H1 (cell line): ENCODE measurements around the gene PPP2R2C. TPM values are rescaled to one million over a fixed set of nuclear protein-coding genes. Genes with fewer than 3 reads are reported as not detected.

Experiments
- CTCF ChIA-PET: fragments of 300-600 bp; sonication (Branson Sonifier 250); formaldehyde crosslinking; loops from one replicate; lab custom pipeline; 2021; ENCODE audit not compliant: partially characterized antibody; lab: Charles Lee
- POLR2A ChIA-PET: fragments of 300-600 bp; sonication (Branson Sonifier 250); formaldehyde crosslinking; loops from one replicate; lab custom pipeline; 2021; ENCODE audit warnings: inconsistent platforms; ENCODE audit not compliant: partially characterized antibody; lab: Charles Lee
- DNase-seq, 2 experiments: peaks; one replicate each; pipeline versions ENCODE4 v3.0.0 to v3.0.0-alpha.2; 2010 to 2022; ENCODE audit warnings: low spot score in 2 of 2, low read depth in 1 of 2, mixed read lengths in 1 of 2
- FAIRE-seq: peaks from 2 replicates; lab custom pipeline; 2011; peaks lifted over from hg19 to GRCh38; lab: Jason Lieb, UNC
- H2AFZ ChIP-seq: 2 replicates; pipeline ENCODE4 v1.8.1; 2012; ENCODE audit warnings: low read length, inconsistent platforms
- H2AK5ac ChIP-seq: 2 replicates; pipeline ENCODE4 v1.6.1; 2013; ENCODE audit warnings: low read depth, low read length
- H2BK120ac ChIP-seq: replicated peaks from 2 replicates; pipeline ENCODE3; 2013; ENCODE audit warnings: low read depth, low read length, inconsistent platforms
- H2BK12ac ChIP-seq: 2 replicates; pipeline ENCODE4 v1.6.1; 2013; ENCODE audit warnings: low read depth, low read length
- H2BK15ac ChIP-seq: 2 replicates; pipeline ENCODE4 v1.6.1; 2013; ENCODE audit warnings: low read length
- H2BK20ac ChIP-seq: 2 replicates; pipeline ENCODE4 v1.6.1; 2013; ENCODE audit warnings: low read length
- H2BK5ac ChIP-seq: 2 replicates; pipeline ENCODE4 v1.6.1; 2013; ENCODE audit warnings: low read depth, low read length
- H3K14ac ChIP-seq: 2 replicates; pipeline ENCODE4 v1.6.1; 2013; ENCODE audit warnings: inconsistent platforms; ENCODE audit not compliant: insufficient read length
- H3K18ac ChIP-seq: 2 replicates; pipeline ENCODE4 v1.6.1; 2013; ENCODE audit warnings: low read length; ENCODE audit errors: extremely low read depth
- H3K23ac ChIP-seq: 2 replicates; pipeline ENCODE4 v1.6.1; 2013; ENCODE audit warnings: inconsistent platforms; ENCODE audit not compliant: insufficient read length
- H3K23me2 ChIP-seq: 2 replicates; pipeline ENCODE4 v1.6.1; 2013; ENCODE audit warnings: low read depth, low read length
- H3K27ac ChIP-seq: 2 replicates; pipeline ENCODE4 v1.6.1; 2011; ENCODE audit warnings: low read depth, low read length, inconsistent platforms
- H3K27me3 ChIP-seq, 4 experiments: replicated peaks in 1 of 4; 1 replicate in 1 of 4; 2 replicates in 3 of 4; pipeline versions ENCODE4 v1.6.1 to v1.8.1; 2011 to 2013; ENCODE audit warnings: low read length in 3 of 4, mild to moderate bottlenecking in 3 of 4, inconsistent platforms in 2 of 4, mixed read lengths in 2 of 4, moderate library complexity in 1 of 4; ENCODE audit not compliant: control insufficient read depth in 3 of 4, insufficient read depth in 3 of 4; ENCODE audit errors: extremely low read depth in 1 of 4
- H3K36me3 ChIP-seq, 4 experiments: 2 replicates each; pipeline versions ENCODE4 v1.6.1 to v1.8.1; 2011 to 2013; ENCODE audit warnings: mild to moderate bottlenecking in 4 of 4, low read length in 3 of 4, moderate library complexity in 2 of 4, control low read depth in 1 of 4, inconsistent platforms in 1 of 4; ENCODE audit not compliant: insufficient read depth in 4 of 4, control insufficient read depth in 2 of 4
- H3K4ac ChIP-seq: replicated peaks from 2 replicates; pipeline ENCODE3; 2013; ENCODE audit warnings: low read length, low read depth, mixed read lengths, inconsistent platforms; ENCODE audit not compliant: insufficient read length
- H3K4me1 ChIP-seq, 4 experiments: replicated peaks in 1 of 4; 1 replicate in 1 of 4; 2 replicates in 3 of 4; pipeline versions ENCODE4 v1.6.1 to v1.8.1; 2011 to 2013; ENCODE audit warnings: low read length in 3 of 4, inconsistent platforms in 2 of 4, mixed read lengths in 1 of 4; ENCODE audit not compliant: insufficient read depth in 4 of 4, control insufficient read depth in 3 of 4
- H3K4me2 ChIP-seq, 2 experiments: 2 replicates each; pipeline versions ENCODE4 v1.6.1 to v1.8.1; 2011 to 2013; ENCODE audit warnings: low read depth in 2 of 2, low read length in 2 of 2, control low read depth in 1 of 2, inconsistent platforms in 1 of 2, mild to moderate bottlenecking in 1 of 2; ENCODE audit not compliant: insufficient read depth in 1 of 2
- H3K4me3 ChIP-seq, 4 experiments: fragments of 200-600, 300-600 bp in 1 of 4; sonication (generic), shearing (Covaris generic), sonication (Bioruptor Twin) in 1 of 4; 2 replicates each; pipeline versions ENCODE4 v1.5.1 to v1.8.1; 2011 to 2016; ENCODE audit warnings: low read length in 4 of 4, low read depth in 3 of 4, control low read depth in 2 of 4, inconsistent platforms in 2 of 4, mild to moderate bottlenecking in 2 of 4, mixed read lengths in 1 of 4, moderate library complexity in 1 of 4; ENCODE audit not compliant: insufficient read depth in 2 of 4; ENCODE audit errors: extremely low read depth in 1 of 4
- H3K56ac ChIP-seq: replicated peaks from 2 replicates; pipeline ENCODE3; 2013; ENCODE audit warnings: low read depth, mild to moderate bottlenecking, mixed read lengths, low read length, inconsistent platforms; ENCODE audit not compliant: insufficient read length
- H3K79me1 ChIP-seq: 2 replicates; pipeline ENCODE4 v1.6.1; 2013; ENCODE audit warnings: low read depth, low read length, control low read depth
- H3K79me2 ChIP-seq, 2 experiments: 2 replicates each; pipeline versions ENCODE4 v1.6.1 to v1.8.1; 2012 to 2013; ENCODE audit warnings: low read length in 2 of 2, mild to moderate bottlenecking in 2 of 2, inconsistent platforms in 1 of 2; ENCODE audit not compliant: insufficient read depth in 2 of 2, control insufficient read depth in 1 of 2
- H3K9ac ChIP-seq, 4 experiments: replicated peaks in 1 of 4; 1 replicate in 1 of 4; 2 replicates in 3 of 4; pipeline versions ENCODE4 v1.6.1 to v1.8.1; 2011 to 2013; ENCODE audit warnings: low read depth in 3 of 4, low read length in 3 of 4, control low read depth in 2 of 4, mild to moderate bottlenecking in 2 of 4, moderate library complexity in 2 of 4, inconsistent platforms in 1 of 4; ENCODE audit errors: extremely low read depth in 1 of 4
- H3K9me3 ChIP-seq, 2 experiments: 2 replicates each; pipeline versions ENCODE4 v1.6.1 to v1.8.1; 2012 to 2013; ENCODE audit warnings: mild to moderate bottlenecking in 2 of 2, moderate library complexity in 2 of 2, control low read depth in 1 of 2, inconsistent platforms in 1 of 2, low read depth in 1 of 2, low read length in 1 of 2, mixed read lengths in 1 of 2; ENCODE audit not compliant: insufficient read depth in 2 of 2
- H4K20me1 ChIP-seq, 2 experiments: replicated peaks in 1 of 2; 2 replicates each; pipeline versions ENCODE3 to v1.8.1; 2011 to 2013; ENCODE audit warnings: inconsistent platforms in 2 of 2, low read length in 2 of 2, mild to moderate bottlenecking in 1 of 2; ENCODE audit not compliant: insufficient read depth in 2 of 2, control insufficient read depth in 1 of 2
- H4K5ac ChIP-seq: 2 replicates; pipeline ENCODE4 v1.6.1; 2013; ENCODE audit warnings: low read length, low read depth, mixed read lengths, inconsistent platforms; ENCODE audit not compliant: insufficient read length
- H4K8ac ChIP-seq: 2 replicates; pipeline ENCODE4 v1.8.0; 2013; ENCODE audit warnings: mild to moderate bottlenecking, moderate library complexity, low read length, inconsistent platforms; ENCODE audit not compliant: insufficient read depth; ENCODE audit errors: extremely low read depth
- H4K91ac ChIP-seq: replicated peaks from 2 replicates; pipeline ENCODE3; 2013; ENCODE audit warnings: low read length, mixed read lengths, inconsistent platforms; ENCODE audit not compliant: insufficient read length
- RBBP5 ChIP-seq: IDR thresholded peaks from 2 replicates; pipeline ENCODE4 v1.7.1; 2012; ENCODE audit warnings: low read depth, mild to moderate bottlenecking, inconsistent platforms, low read length, moderate library complexity, borderline replicate concordance
- WGBS, 2 experiments: shearing (Covaris generic) in 1 of 2; methylation state at CpG; one replicate each; pipeline versions ENCODE4 v1.1.6 to v1.1.7; 2013 to 2015; ENCODE audit warnings: low lambda C conversion rate in 2 of 2, mixed read lengths in 2 of 2, inconsistent platforms in 1 of 2, low coverage in 1 of 2, missing lambda C conversion rate in 1 of 2; ENCODE audit not compliant: insufficient replicate concordance in 2 of 2, insufficient coverage in 1 of 2, insufficient read length in 1 of 2; ENCODE audit errors: extremely low coverage in 1 of 2, missing lambda C conversion rate in 1 of 2; 5-methylcytosine and 5-hydroxymethylcytosine counted together
- polyA plus RNA-seq, 7 experiments: library from polyadenylated mRNA; depleted of rRNA in 3 of 7; stranded (reverse) in 5 of 7; unstranded in 2 of 7; fragments of >200 nt in 5 of 7; fragments of 200-250 nt in 2 of 7; gene quantifications; 1 replicate in 5 of 7; 2 replicates in 1 of 7; 4 replicates in 1 of 7; pipeline versions ENCODE4 v1.2.1 to v1.2.3, GENCODE V29; 2011 to 2013; ENCODE audit warnings: missing spikeins in 2 of 7, mixed read lengths in 2 of 7
- total RNA-seq: library from RNA; stranded (reverse); fragmentation: NEBNext Ultra II Directional; extraction: Animal tissue kit (Norgen Biotek cat#: 25700); gene quantifications from 2 replicates; pipeline ENCODE4 v1.2.1, GENCODE V29; 2021
- TF ChIP-seq, protein P1 (sequence below): IDR thresholded peaks from 2 replicates; pipeline ENCODE4 v1.6.1; 2011; ENCODE audit warnings: low read length, improper control_type of control experiment

Gene PPP2R2C
- total and polyA plus RNA-seq, 2 of the 8 experiments (the other 6 are each of a cell fraction or from before 2014, with no cell fraction given), result 6.4 TPM

DNA sequence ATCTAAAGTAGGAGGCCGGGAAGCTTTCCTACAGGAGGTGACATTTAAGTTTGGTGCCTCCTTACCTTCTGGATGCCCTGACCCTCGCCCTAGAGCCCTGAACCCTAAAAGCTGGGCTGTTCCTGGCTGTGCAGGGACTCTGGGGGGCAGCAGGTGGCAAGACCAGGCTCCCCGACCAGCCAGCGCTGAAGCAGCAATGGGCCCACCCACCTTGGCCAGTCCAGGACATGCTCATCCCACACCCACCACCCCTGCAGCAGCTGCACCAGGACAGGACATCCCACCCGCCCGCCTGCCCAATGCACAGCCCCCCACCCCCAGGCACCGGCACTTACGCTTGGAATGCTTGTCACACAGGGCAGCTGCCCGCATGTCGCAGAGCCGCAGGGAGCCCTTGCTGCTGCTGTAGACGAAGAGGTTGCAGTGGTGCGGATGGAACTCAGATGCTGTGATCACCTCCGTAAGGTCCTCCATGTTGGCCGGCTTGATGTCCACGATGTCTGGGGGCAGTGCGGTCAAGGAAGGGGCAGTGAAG, 124.8 kb downstream of the PPP2R2C start:
- no peak for DNase-seq
- TF ChIP-seq, protein P1, sequence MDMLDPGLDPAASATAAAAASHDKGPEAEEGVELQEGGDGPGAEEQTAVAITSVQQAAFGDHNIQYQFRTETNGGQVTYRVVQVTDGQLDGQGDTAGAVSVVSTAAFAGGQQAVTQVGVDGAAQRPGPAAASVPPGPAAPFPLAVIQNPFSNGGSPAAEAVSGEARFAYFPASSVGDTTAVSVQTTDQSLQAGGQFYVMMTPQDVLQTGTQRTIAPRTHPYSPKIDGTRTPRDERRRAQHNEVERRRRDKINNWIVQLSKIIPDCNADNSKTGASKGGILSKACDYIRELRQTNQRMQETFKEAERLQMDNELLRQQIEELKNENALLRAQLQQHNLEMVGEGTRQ, result no peak
- TF ChIP-seq RBBP5, result no peak
- Histone ChIP-seq H4K91ac (no peak overlapping the region), H3K23me2 (no peaks in the 10 kb centered on the region), H3K9ac (no peak overlapping the region), H3K79me2 (no peaks in the 10 kb centered on the region), H2AK5ac (no peak overlapping the region), H2BK12ac (no peak overlapping the region), H4K20me1 (no peaks in the 10 kb centered on the region), H2BK15ac (no peak overlapping the region), H2BK5ac (no peak overlapping the region), H4K8ac (no peak overlapping the region), H3K9me3 (no peaks in the 10 kb centered on the region), H2BK120ac (no peak overlapping the region), H3K27me3 (no peaks in the 10 kb centered on the region), H3K4me2 (no peak overlapping the region), H3K4me3 (no peak overlapping the region), H3K23ac (no peak overlapping the region), H4K5ac (no peak overlapping the region), H3K14ac (no peak overlapping the region), H3K36me3 (no peaks in the 10 kb centered on the region), H3K4me1 (peaks cover 0 to 4% (median 2%) of the 10 kb centered on the region in 4 experiments; a peak in 2 of 7 replicates), H3K56ac (no peak overlapping the region), H2BK20ac (no peak overlapping the region), H2AFZ (no peak overlapping the region), H3K79me1 (no peaks in the 10 kb centered on the region), H3K18ac (no peak overlapping the region), H3K27ac (no peak overlapping the region), H3K4ac (no peak overlapping the region)
- ChIA-PET POLR2A (interaction anchor here (0.6 to 0.7 kb wide), 2 partner anchors 127 to 484 kb away, joined by 3 read pairs; no protein-coding TSS in a partner anchor), CTCF (interaction anchor here (0.8 to 12.2 kb wide), 5 partner anchors 15 to 199 kb away, joined by 3 to 175 read pairs (median 7); no protein-coding TSS in a partner anchor)
- no peak for FAIRE-seq
- WGBS, 2 experiments, result 89% methylated on average over 16 of the region's 17 CpGs; no CpG with 5 or more reads in 1 of the 2 experiments
